Germinal center (tissue), 1 donor: ENCODE data around the gene SERINC1.
A peak's percentile ranks its signal among the peaks of the same experiment; 100 is the strongest.
"Not testable (repeated sequence)": the region's sequence is repeated elsewhere in the genome, so short reads cannot be mapped to it uniquely, and the experiment has no call there.

ENCODE experiments used
- DNase-seq: peaks from one replicate; pipeline ENCODE4 v3.0.0; 2012; ENCODE audit warnings: mixed read lengths, low spot score

The SERINC1 gene

DNA sequence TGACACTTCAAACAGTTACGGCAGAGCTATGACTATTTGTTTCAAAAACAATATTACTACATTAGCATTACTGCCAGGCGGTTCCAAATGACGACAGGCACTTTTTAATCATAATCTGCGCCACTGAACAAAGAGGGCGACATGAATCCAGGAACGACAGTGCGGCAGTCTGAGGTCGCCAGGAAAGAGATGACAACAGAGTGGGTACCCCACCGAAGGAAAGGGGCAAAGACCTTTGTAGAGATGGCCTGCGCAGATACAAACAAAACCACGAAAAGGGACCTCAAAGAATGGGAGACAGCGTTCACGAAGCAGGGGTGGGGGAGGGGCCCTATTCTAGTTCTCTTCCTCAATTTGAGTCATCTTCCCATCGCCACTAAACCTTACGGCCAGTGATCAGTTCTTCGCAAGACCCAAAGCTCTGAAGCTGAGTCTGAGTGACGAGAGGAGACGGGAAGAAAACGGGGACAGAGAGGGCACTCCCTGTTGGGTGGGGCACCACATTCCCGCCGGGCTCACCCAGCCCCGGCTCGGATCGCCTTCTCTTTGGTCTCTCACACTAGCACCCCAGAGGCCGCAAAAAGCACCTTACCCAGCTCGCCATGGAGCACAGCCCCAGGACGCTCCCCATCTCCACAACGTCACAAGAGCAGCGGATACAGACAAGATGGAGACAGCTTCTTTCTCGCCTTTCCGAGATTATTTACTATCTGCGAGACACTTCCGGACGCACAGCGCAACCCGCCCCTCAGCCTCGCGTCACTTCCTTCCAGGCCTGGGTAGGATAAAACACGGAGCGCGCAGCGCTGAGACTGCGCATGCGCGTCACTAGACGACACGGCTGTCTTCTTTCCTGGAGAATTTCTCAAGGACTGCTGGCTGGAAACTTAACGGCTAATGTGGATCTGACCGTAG, at the start of gene SERINC1:
SERINC1 (minus strand) TSS at position 701 of the 915 bp plus-strand sequence; CDS start at position 631, 70 bp downstream.
- peak; percentile 88 for DNase-seq

DNA sequence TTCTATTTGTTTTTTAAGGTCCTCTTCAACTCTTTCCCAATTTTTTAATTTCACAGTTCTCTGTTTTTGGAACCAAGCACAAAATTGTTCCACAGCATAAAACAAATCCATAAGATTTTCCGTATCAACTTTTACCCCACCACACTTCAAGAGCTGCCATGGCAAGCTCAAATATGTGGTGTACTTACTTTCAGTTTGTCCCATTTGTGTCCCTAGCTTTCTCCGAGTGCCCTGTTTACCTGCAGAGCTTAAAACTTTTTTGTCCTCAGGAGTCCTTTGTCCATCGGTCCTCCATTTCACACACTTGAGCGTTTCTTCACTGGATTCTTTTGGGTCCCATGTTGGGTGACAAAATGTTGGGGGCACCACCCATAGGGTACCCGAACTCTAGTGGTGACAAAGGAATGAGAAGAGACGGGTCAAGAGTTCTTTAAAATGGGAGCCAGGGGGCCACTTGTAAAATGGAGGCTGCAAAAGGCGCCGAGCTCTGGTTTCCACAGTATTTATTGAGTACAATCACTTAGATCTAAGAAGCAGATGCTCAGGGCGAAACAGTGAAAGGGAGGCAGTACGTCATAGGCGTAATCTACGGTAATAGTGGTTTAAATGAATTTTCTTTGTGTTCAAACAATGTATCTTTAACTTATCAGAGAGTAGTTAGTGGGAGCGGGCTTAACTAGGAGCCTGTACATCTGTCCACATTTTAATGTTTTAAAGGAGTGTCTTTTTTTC, 39.8 kb upstream of the SERINC1 start:
- no peak for DNase-seq

DNA sequence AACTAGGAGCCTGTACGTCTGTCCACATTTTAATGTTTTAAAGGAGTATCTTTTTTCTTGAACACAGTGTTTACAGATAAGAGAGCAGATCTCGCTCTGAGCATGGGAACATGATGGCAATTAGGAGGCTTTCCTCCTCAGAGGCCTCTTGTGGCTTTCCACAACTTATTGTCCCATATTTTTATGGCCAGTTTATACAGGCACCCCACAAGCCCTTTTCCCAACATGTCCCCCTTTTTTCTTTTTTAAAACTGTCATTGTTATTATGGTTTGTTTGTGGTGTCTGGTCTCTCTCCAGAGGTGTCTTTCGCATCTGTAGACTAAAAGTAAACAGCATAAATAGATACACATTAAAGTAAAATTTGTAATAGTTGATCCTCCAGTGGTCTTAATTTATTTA, 33.6 kb upstream of the SERINC1 start:
- DNase-seq, result not testable (repeated sequence)

DNA sequence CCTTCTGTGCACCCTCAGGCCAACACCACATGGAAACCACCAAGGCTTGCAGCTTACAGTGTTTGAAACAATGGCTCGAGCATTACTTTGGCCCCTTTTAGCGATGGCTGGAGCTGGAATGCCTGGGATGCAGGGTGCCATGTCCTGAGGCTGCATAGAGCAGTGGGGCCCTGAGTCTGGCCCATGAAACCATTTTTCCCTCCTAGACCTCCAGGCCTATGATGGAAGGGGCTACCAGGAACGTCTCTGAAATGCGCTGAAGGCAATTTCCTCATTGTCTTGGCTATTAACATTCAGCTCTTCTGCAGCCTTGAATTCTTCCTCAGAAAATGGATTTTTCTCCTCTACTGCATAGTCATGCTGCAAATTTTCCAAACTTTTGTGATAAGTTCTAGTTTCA, 29.9 kb upstream of the SERINC1 start:
- no peak for DNase-seq

DNA sequence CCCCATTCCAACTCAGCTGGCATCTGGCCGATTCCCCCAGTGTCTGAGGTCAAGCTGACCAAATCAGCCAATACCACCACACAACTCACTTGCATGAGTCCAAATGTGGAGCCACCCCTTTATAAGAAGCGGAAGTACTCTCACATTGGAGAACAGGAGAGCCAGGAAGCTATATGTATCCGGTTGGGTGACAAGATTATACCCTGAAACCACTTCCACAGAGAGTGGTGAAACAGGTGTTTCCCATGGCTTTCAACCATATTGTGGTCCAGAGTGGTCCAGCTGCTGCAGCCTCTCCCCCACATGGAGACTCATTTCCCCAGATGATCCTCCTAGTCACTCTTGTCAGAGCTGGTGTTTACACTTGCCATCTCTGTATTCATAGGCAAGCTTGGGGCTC, 24.0 kb upstream of the SERINC1 start:
- no peak for DNase-seq

DNA sequence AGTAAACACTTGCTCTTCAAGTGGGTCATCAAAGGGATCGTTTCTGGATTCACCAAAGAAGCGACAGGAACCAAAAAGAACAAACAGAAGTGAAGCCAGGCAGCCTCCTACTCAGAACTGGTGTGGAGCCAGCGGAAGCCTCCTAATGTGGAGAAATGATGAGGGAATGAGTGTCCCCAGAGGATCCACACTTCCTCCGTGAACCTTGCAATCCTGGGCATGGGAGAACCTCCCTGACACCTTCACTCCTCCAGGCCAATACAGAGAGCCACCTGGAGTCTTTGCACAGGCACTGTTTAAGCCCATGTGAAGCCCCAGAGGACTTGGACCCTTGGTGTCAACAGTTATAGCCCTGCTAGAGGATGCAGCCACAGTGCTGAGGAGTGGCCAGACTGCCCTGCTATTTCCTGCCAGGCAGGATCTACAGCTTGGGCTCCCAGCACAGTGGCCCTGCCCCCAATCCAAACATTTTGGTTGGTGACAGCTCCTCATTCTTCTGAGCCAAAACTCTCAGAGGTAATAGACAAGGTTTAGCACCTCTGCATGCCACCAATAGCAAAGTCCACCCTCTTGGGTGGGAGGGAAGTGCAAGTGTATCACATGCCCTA, 23.2 kb upstream of the SERINC1 start:
- DNase-seq, result no peak

DNA sequence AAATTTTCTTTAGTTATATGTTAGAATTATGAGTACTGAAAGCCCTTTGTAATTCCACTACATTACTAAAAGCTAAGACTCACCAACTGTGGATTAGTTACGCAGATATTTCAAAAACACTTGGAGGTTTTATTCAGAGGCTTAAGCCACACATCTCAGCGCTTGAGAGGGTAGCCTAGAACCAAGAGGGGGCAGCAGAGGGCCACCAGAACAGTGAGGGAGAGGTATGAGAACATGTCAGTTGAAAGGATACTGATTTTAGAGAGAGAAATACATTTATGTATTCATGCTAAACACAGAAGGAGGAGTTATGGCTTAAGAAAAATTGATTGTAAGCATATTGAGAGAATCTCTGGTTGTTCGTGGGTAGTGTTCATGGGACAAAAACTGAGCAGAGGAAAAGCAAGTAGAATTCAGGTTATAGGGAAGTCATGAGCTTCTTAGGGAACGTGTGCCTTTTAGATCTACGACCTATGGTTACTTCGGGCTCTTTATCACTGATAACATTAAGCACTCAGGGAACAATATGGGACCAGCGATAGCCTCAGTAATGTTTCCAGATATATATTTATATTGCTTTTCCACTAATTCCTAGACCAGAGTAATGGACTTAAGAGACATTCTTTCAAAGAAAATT, 20.4 kb upstream of the SERINC1 start:
- peak; percentile 57 for DNase-seq

DNA sequence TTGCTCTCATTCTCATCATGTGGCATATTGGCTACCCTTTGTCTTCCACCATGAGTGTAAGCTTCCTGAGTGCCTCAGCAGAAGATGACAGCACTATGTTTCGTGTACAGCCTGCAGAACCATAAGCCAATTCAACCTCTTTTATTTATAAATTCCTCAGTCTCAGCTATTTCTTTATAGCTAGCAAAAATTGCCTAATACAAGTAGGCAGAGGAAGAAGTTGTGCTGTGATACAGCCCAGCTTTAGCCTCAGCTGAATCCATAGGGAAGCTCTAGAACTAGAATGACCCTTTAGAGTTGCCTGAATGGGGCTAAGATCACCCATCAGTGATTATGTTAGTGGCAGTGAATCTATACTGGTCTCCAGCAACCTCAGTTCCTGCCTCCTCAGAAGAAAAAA, 19.0 kb upstream of the SERINC1 start:
- DNase-seq, result no peak

DNA sequence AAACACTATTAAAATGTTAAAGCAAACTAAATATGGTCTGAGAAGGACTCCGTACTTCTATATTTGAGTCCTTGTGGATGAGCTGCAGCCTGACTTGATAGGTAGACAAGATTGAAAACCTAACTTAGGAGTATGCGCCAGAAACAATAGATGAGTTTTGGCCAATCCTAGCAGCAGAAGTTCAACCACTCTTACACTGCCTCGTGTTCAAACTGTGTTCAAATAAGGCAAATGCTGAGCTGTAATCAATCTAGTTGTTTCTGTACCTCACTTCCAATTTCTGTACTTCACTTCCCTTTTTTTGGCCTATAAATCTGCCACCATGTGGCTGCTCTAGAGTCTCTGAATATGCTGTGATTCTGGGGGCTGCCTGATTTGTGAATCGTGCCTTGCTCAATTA, 13.2 kb upstream of the SERINC1 start:
- DNase-seq, result no peak

DNA sequence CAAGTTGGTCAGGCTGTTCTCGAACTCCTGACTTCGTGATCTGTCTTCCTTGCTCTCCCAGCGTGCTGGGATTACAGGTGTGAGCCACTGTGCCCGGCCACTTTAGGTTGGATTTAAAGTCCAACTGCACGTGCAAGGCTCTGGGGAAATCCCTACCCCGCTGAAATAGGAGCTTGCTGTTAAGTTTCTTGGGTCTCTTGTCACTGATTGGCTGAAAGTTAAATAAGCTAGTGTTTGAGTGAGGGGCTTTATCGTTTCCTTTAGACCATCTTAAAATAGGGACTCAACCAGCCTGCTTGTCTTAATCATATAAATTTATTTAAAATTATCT, 11.1 kb upstream of the SERINC1 start:
- no peak for DNase-seq

DNA sequence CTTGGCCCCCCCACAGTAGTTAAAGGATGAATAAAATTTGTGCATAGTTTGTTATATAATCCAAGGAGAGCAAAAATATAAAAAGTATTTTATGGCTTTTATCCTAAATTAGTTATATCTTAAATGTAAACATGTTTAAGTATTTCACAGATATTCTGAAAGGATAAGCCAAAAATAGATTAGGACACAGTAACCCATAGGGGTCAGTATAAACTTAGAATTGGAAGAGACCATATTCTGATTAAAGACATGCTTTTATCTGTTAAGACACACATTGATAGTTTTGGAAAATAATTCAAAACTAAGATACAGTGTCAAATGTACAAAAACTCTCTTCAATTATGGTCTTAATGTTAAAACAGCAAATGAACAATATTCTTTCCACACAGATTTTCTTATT, 4.5 kb upstream of the SERINC1 start:
- no peak for DNase-seq

DNA sequence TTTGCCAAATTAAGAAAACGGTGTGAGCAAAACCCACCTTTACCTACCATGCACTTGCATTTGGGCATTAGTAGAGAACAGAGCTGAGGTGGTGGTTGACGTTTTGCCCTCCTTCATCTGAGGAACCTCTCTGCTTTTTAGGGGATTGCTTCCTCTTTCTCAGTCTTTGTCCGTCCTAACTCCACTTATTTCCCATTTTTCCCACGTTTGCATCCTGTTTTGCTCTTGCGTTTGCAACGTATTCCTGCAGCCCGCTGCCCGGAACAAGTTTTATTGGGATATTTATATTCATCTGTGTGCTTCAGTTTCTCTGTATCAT, 374 bp upstream of the SERINC1 start:
- no peak for DNase-seq

DNA sequence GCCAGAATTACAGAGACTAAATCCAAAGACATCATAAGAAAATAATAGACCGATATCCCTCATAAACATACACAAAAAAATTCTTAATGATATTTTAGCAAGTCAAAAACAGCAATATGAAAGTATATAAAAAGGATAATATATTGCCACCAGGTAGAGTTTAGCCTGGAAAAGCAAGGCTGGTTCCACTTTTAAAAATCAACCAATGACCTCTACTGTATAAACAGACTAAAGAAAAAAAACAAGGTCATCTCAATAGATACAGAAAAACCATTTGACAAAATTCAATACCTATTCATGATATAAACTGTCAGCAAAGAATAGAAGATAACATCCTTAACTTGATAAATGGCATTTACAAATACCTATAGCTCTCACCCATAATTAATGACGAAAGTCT, 9.7 kb downstream of the SERINC1 start:
- DNase-seq, result no peak

DNA sequence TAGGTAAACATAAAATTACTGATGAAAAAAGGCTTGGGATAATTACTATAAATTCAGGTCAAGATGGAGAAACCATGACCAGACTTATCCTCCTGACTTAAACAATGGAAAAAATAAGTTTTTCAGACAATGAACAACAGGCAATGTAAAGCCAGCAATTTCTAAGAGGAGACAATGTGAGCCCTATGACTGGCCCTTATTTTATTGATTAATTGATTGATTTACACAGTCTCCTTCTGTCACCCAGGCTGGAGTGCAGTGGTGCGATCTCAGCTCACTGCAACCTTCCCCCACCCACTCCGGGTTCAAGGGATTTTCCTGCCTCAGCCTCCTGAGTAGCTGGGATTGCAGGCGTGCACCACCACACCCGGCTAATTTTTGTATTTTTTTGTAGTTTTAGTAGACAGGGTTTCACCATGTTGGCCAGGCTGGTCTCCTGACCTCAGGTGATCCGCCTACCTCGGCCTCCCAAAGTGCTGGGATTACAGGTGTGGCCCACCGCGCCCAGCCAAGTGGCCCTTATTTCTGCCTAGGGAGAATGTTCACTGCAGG, 11.7 kb downstream of the SERINC1 start:
- DNase-seq, result not testable (repeated sequence)

DNA sequence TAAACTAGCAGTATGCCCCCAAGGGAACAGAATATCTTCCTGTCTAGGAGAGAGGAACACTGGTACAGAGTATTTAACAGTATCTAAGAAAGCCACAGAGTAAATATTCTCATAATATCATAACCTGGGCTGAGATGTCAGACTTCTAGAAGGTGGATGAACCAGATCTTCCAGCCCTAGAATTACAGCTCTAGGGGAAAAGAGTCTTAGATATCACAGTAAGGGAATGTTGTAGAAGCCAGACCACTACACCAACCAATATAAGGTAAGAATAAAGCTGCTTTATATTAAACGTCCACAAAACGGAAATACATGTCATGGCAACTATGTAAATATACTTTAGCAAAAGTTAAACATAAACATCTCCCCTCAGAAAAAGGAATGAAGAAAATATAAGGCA, 12.4 kb downstream of the SERINC1 start:
- DNase-seq, result no peak

DNA sequence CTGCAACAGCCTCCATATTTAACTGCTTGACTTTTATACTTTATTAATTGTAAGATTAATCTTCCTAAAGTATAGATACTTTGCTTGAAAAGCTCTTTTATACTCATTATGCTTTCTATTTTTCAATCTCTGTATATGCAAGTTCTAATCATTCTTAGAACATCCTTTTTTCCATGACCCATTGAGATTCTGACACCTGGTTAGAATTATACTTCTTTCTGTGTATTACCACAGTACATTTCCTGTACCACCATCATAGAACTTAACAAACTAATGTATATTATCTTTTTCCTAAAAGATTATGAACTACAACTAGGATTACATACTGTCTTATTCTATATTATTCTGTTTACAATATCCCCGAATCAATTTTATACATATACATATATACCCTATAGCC, 13.5 kb downstream of the SERINC1 start:
- DNase-seq, result no peak

DNA sequence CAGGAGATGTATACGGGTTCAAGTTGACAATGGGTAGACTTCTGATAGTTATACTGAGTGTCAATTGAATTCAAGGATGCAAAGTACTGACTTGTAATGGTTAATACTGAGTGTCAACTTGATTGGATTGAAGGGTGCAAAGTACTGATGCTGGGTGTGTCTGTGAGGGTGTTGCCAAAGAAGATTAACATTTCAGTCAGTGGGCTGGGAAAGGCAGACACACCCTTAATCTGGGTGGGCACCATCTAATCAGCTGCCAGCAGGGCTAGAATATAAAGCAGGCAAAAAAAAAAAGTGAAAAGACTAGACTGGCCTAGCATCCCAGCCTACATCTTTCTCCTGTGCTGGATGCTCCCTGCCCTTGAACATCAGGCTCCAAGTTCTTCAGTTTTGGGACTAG, 16.5 kb downstream of the SERINC1 start:
- DNase-seq, result not testable (repeated sequence)

DNA sequence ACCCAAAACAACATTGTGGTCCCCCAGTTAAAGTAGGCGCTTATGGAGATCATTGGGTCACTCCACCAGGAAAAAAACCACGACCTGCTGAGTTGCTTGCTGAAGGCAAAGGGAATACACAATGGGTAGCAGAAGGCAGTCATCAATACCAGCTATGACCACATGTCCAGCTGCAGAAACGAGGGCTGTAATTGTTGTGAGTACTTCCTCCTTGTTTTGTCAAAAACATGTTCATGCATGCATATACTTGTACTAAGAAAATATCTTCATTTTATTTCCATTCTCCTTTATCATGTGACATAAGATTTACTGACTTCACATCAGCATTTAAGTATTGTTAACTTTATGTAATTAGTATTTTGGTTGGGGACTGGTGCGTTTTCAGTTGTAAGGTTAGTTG, 16.9 kb downstream of the SERINC1 start:
- DNase-seq, result no peak

DNA sequence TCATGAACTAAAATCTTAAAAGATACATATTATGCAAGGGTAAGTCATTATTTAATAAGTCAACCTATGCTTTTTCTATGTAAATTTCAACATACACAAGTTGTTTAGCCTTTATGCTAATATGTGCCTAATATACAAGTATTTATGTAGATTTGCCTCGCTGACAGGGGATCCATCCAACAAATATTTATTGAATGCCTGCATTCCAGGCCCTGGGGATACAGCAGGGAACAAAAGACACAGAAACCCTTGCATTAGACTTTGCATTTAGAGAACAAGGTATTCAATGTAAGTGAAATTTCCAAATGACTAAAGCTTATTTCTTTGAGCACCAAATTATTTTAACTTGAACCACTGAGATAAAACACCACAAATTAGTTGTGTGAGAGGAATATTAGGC, 19.1 kb downstream of the SERINC1 start:
- DNase-seq, result no peak

DNA sequence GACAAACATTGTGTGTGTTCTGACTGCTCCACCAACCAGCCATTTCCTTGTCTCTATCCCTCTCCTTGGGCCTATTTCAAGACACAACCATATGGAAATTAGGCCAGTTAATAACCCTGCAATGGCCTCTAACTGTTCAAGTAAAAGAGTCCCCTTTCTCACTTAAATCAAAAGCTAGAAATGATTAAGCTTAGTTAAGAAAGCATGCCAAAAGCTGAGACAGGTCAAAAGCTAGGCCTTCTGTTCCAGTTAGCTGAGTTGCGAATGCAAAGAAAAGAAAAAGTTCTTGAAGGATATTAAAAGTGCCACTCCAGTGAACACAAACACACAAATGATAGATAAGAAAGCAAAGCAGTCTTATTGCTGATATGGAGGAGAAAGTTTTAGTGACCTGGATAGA, 22.5 kb downstream of the SERINC1 start:
- no peak for DNase-seq

DNA sequence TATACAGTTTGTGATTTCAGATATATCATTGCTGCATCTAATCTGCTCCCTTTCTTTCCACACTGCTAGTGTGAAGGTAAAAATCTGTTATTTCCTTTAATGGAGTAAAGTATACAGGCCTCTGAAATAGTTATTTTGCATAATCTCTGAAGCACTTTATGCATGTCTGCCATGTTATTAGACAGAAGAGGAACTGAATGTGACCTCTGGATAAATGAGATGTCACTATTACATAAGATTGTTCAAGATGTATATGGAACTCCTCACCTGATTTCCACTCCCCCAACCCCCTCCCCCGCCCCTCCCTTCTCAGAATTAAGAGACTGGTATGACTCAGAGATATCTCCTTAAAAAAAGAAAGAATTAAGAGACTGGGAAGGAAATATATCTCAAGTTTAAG, 26.3 kb downstream of the SERINC1 start:
- peak; percentile 25 for DNase-seq

DNA sequence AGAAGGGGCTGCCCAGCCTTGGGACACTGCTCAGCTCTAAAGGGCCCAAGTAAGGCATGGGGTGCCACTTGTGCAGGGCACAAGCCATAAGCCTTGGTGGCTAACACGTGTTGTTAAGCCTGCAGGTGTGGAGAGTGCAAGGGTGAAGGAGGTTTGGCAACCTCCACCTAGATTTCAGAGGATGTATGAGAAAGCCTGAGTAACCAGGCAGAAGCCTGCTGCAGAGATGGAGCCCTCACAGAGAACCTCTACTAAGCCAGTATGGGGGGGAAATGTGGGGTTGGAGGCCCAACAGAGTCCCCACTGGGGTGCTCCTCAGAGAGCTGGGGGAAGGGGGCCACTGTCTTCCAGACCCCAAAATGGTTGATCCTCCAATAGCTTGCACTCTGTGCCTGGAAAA, 32.6 kb downstream of the SERINC1 start:
- DNase-seq, result no peak
